Islet of Langerhans (tissue), 1 donor: Measurements from ENCODE around the gene SPATA6L.
"Not testable (repeated sequence)": the region's sequence is repeated elsewhere in the genome, so short reads cannot be mapped to it uniquely, and the experiment has no call there.

Experiments used
- FAIRE-seq: peaks from one replicate; lab custom pipeline; 2011; peaks lifted over from hg19 to GRCh38; lab: Jason Lieb, UNC

SPATA6L gene

GRCh38 chr9:4677392-4677791 lies 11.1 kb upstream of the SPATA6L start:
- FAIRE-seq = no peak

DNA sequence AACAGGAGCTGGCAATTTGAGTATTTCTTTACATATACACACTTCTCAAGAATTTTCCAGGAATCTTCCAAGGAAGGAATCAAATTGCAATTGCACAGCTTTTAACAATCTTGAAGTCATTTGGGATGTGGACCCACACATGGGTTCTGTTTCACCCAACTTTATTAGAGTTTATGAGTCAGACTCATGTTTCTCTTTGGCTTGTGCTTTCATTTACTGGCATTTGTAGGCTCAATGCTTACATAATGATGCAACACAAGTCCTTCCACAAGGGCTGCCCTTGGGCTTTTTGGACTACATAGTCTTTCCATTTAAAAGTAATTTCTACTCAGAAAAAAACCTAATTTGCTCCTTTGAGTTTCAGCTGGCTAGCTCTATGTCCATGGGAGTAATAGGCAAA lies 8.5 kb upstream of the SPATA6L start:
- no peak for FAIRE-seq

DNA sequence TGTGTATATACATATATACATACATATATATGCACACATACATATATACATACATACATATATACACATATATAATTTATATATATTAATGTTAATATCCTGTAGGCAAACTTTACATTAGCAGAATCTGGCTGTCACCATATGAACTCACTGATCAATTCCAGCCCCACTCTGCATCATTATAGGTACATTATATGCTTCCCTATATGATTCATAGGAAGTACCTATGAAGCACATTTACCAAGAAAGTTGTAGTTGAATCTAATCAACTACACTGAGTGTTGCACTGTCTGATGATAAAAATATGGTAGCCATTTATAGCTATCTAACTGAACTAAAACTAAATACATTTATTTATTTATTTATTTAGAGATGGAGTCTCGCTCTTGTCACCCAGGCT lies 5.5 kb upstream of the SPATA6L start:
- no peak for FAIRE-seq

DNA sequence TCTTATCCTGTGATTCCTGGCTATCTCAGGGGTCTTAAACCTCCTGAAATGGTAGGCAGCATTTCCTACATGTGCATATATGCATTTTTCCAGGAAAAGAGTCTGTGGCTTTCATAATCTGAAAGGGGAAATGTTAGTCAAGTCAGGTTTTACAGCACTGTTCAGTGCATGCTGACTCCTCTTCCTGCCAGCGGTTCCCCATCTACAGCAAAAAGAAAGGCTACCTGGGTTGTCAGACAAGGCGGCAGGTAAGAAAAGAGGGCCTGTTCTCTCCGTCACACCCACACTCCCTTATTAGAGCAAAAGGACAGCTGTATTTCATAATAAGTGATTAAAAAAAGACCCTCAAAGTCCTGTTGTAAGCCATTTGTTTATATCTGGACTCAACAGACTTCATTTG lies 4.3 kb upstream of the SPATA6L start:
- FAIRE-seq = no peak

- no peak for FAIRE-seq
Measured at GRCh38 chr9:4669890-4670289, 3.6 kb upstream of the SPATA6L start.

- no peak for FAIRE-seq
Measured at GRCh38 chr9:4668604-4669003, 2.3 kb upstream of the SPATA6L start.

- no peak for FAIRE-seq
Measured at GRCh38 chr9:4667681-4668080, 1.4 kb upstream of the SPATA6L start.

GRCh38 chr9:4665357-4665756 lies 923 bp downstream of the SPATA6L start:
- peak; percentile 83 for FAIRE-seq

GRCh38 chr9:4663956-4664355 lies 2.3 kb downstream of the SPATA6L start:
- FAIRE-seq = no peak

- no peak for FAIRE-seq
Measured at GRCh38 chr9:4662989-4663792, 3.1 kb downstream of the SPATA6L start.

GRCh38 chr9:4662108-4662988 lies 3.9 kb downstream of the SPATA6L start, which contains the start of gene PLPP6:
Gene PLPP6, plus strand, starts transcription at chr9:4662294. Its CDS starts 82 bp downstream, at chr9:4662376.
- FAIRE-seq = no peak

DNA sequence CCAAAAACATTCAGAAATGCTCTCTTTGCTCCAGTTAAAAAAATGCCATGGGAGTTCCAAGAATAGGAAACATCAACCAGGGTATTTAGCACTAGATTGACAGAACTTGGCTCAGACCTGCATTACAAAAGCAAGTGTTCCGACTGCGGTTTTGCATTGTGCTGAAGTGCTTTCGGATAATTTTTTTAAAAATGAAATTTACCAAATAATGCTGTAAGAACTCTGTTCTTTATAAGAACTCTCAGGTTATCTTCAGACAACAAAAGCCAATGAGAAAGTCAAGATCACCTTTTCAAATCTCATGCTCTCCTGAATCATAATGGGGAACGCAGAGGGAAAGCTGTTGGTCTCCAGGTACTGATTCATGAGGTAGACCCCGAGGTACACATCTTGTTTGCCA lies 4.7 kb downstream of the SPATA6L start:
- FAIRE-seq = no peak

GRCh38 chr9:4661165-4661564 lies 5.1 kb downstream of the SPATA6L start:
- peak; percentile 78 for FAIRE-seq

DNA sequence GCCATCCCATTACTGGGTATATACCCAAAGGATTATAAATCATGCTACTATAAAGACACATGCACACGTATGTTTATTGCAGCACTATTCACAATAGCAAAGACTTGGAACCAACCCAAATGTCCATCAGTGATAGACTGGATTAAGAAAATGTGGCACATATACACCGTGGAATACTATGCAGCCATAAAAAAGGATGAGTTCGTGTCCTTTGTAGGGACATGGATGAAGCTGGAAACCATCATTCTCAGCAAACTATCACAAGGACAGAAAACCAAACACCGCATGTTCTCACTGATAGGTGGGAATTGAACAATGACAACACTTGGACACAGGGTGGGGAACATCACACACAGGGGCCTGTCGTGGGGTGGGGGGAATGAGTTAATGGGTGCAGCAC lies 5.6 kb downstream of the SPATA6L start:
- not testable (repeated sequence) for FAIRE-seq

GRCh38 chr9:4657426-4658159 lies 8.7 kb downstream of the SPATA6L start:
- FAIRE-seq = no peak

- FAIRE-seq = no peak
Measured at GRCh38 chr9:4656621-4657020, 9.7 kb downstream of the SPATA6L start.

DNA sequence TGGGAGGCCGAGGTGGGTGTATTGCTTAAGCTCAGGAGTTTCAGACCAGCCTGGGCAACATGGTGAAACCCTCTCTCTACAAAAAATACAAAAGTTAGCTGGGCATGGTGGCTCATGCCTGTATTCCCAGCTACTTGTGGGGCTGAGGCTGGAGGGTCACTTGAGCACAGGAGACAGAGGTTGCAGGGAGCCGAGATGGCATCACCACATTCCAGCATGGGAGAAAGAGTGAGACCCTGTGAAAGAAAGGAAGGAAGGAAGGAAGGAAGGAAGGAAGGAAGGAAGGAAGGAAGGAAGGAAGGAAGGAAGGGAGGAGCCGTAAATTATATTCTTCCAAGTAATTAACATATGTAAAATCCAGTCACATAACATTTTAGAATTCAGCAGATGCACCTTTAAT lies 10.1 kb downstream of the SPATA6L start:
- not testable (repeated sequence) for FAIRE-seq

DNA sequence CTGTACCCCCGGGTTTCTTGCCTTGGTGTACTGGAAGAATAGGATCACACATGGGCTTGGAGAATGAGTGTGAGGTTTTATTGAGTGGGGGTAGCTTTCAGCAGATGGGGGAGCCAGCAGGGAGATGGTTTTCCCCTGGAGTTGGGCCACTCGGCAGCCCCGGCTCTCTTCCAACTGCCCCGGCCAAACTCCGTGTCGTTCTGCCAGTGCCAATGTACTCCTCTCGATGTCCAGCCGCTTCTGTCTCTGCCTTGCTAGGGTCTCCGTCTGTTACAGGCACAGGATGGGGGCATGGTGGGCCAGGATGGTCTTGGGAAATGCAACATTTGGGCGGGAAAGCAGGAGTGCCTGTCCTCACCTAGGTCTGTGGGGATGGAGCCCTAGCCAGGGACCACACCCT lies 11.7 kb downstream of the SPATA6L start:
- no peak for FAIRE-seq

DNA sequence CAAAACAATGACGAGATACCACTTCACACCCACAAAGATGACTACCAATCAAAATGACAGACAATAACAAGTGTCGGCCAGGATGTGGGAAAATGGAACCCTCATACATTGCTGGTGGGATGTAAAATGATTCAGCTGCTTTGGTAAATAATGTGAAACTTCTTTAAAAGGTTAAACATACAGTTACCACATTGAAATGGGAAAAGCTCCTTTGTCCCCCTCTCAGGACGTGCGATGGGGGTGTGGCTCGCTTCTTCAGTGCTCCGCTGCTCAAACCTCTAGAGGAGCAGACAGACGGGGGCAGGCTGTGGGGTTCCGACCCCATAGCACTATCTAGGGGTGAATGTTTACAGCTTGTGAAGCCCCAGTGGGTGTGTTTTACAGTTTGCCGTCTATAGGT lies 12.2 kb downstream of the SPATA6L start:
- FAIRE-seq = no peak

- no peak for FAIRE-seq
Measured at GRCh38 chr9:4642351-4642750, 23.9 kb downstream of the SPATA6L start.

GRCh38 chr9:4640027-4640426 lies 26.3 kb downstream of the SPATA6L start:
- no peak for FAIRE-seq

GRCh38 chr9:4639420-4639819 lies 26.9 kb downstream of the SPATA6L start:
- no peak for FAIRE-seq

GRCh38 chr9:4638968-4639367 lies 27.3 kb downstream of the SPATA6L start:
- no peak for FAIRE-seq
